Left renal cortex interstitium (tissue), 4 donors: ENCODE data around the gene SLC28A1. TPM values are rescaled to one million over a fixed set of nuclear protein-coding genes. Genes with fewer than 3 reads are reported as not detected.

ENCODE experiments used
- DNase-seq, 4 donors: peaks; one replicate each; pipeline ENCODE4 v3.0.0-alpha.2; 2013; ENCODE audit warnings: low read depth in 4 of 4, low spot score in 2 of 4, missing footprints in 1 of 4
- polyA plus RNA-seq, 4 donors: library from polyadenylated mRNA; unstranded; fragments of 120-200 nt; gene quantifications; one replicate each; pipeline ENCODE4 v1.2.1, GENCODE V29; 2013; ENCODE audit not compliant: insufficient read length in 4 of 4

Gene SLC28A1
- polyA plus RNA-seq, 4 donors = 5.5 to 9.4 (median 6.1) TPM

DNA sequence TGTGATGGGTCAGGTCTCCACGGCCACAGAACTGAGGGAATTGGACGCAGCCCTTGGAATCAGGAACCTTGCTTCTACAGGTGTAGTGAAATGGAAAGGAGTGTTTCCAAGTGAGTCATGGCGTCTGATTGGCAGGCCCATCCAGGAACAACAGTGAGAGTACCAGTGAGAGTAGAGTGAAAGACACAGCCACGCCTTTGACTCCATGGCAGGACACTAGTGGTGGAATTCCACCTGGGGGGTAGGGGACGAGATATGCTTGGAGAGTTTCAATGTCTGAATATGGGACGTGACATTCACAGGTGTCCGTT, 3.0 kb upstream of the SLC28A1 start:
- no peak for DNase-seq

DNA sequence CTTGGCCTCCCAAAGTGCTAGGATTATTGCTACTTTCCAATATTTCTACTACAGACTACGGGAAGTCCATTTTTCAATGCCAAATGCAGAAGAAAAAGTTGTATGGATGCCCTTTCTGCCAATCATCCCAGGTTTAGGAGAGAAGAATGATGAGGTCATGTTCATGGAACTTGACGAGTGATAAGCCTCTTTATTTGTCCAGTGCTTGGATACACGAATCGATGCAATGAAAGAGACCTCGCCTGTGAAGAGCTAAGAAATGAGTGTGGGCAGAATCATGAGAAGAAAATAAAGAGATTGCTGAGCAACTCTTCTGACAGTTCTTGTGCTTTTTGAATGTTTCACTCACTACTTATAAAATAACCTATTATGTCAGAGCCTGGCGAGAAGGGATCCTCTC, 996 bp upstream of the SLC28A1 start:
- no peak for DNase-seq

DNA sequence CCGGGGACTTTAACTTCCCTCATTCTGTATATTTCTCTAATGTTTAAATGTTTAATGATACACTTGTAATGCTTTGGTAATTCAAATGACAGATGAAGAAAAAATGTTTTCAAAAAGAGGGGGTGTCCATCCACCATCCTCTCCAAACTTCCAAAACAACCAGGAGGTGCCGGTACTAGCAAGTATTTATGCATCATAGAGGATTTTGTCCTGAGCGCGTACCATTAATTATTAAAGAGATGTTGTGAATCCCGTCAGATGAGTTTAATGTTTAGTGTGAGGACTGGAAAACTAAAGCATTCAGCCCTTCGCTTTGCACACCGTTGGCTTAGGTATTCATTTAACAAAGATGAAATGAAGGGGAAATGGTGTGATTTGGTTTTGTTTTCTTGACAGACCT, 1.3 kb downstream of the SLC28A1 start:
- no peak for DNase-seq

DNA sequence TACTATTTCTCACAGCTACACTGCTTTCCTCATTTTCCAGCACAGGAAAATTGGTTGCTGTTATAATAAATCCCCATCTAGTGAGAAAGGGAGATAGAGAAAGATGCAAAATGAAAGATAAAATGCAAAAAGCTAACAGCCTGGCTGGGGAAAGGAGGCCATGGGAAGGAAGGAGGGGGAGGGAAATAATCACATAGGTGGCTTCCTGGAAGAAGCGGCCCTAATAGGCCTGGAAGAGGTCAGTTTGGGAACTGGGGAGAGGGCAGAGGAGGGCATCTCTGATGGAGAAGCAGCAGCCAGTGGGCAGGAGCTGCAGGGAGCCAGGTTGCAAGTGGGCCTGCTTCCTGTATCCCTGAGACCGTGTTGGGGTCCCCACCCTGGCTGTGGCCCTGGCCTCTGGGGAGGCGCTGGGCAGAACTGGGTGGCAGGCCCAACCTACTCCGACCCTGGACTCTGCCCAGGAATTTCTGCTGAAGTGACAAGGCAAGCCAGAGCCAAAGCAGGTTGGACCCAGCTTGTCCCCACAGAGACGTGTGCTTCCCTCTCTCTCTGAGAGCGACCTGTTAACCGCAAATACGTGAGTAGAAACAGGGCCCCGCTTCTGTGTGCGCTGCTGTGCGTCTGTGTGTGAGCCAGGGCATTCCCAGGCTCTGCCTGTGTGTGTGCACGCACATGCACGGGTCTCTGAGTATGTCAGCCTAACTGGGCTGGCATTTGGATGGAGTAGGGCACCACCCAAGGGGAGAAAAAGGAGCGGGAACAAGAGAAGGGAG, 1.9 kb downstream of the SLC28A1 start:
- no peak for DNase-seq

DNA sequence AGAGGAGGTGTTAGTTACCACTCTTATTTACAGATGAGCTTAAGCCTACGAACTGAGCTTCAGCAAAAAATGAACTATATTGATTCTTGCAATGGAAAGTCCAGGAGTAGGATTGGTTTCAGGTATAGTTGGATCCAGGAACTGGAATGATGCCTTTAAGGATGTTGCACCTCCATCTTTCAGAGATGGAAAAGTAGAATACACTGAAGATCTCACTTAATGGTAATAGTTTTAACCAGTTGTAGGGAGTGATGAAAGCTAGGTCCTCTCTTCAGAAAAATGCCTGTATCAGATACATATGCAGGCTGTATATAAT, 2.5 kb downstream of the SLC28A1 start:
- DNase-seq = no peak

DNA sequence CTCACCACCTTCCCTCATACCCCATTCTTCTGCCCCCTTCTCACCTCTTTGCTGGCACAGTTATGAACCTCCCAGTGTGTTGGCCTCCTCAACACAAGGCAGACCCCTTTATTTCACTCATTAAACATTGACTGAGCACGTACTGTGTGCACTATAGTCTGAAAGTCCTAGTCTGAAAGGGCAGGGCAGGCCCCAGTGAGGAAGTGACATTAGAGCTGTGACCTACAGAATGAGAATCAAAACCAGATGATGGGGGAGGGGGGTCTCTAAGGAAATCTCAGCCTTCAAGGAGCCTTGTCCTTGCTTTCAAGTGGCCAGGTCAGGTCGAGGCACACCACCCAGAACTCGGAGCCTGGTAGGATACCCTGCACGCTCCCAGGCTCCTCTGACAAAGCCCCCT, 3.5 kb downstream of the SLC28A1 start:
- no peak for DNase-seq

DNA sequence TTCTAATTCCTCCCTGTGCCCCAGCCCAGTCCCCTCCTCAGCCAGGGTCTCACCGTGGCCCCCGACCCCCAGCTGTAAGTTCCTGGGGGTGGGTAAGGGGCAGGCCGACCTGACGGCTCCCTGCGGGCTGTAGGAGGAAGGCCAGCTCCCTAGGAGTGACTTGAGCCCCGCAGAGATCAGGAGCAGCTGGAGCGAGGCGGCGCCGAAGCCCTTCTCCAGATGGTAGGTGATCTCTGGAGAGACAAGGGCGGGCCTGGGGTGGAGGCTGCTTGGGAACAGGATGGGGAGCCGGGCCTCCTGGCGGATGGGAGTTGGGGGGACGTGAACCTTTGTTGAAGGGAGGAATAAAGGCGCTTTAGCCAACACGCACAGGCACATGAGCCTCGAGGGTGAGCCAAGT, 4.2 kb downstream of the SLC28A1 start:
- no peak for DNase-seq

DNA sequence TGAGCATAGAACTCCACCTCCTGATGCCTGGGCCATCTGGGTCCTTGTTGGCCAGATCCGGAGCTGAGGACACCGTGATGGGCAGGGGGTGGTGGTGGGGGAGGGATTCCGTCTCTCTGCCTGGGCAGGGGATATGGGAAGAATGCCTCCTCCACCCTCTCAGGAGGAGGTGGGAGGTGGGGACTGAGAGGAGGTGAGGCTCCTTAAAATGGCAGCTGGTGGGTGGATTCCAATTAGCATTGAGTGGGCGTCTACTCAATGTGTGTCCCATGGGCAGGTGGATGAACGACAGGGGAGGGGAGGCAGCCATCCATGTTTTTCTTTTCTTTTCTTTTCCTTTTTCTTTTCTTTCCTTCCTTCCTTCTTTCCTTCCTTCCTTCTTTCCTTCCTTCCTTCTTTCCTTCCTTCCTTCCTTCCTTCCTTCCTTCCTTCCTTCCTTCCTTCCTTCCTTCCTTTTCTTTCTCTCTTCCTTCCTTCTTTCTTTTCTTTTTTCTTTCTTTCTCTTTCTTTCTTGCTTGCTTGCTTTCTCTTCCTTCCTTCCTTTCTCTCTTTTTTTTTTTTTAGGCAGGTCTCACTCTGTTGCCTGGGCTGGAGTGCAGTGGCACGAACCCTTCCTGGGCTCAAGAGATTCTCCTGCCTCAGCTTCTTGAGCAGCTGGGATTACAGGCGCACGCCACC, 5.0 kb downstream of the SLC28A1 start:
- DNase-seq = no peak

DNA sequence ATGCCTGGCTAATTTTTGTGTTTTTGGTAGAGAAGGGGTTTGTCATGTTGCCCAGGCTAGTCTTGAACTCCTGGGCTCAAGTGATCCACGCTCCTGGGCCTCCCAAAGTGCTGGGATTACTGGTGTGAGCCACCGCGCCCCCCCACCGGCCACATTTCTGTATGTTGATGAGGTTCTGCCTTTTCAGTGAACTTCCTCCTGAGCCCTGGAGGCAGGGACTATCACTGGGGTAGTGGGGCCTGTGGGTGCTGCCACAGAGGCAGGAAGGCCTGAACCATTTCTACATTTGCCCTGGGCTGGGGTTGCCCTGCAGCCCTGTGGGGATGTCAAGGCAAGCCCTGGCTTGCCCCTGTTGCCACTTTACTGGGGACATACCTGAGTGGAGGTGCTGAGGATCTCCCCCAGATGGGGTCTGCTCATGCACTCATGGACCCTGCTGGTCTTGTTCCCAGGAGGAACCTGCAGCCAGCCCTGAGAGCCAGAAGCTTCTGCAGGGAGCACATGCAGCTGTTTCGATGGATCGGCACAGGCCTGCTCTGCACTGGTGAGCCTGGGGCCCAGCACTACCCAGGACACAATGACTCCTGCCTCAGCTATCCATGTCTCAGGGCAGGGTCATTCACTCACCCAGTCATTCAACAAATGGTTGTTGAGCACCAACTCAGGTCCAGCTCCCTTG, 5.7 kb downstream of the SLC28A1 start:
- DNase-seq = no peak

DNA sequence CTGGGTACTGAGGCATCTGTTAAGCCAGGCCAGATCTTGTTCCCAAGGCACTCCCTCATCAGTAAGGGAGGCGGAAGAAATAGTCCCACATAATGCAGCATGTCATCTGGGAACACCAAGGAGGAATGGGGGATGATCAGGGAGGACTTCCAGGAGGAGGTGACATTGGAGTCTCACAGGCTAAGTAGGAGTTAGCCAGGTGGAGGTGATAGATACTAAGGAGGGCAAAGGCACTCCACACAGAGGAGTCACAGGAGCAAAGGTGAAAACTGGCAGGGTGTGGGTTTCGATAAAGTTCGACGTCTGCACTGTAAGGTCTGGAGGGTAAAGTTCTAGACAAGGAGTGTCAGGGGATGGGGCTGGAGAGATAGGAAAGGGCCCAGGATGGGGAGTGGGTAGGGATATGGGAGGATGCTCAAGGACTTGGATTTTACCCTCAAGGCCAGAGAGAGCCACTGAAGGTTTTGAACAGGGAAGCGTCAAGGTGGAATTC, 6.3 kb downstream of the SLC28A1 start:
- no peak for DNase-seq

DNA sequence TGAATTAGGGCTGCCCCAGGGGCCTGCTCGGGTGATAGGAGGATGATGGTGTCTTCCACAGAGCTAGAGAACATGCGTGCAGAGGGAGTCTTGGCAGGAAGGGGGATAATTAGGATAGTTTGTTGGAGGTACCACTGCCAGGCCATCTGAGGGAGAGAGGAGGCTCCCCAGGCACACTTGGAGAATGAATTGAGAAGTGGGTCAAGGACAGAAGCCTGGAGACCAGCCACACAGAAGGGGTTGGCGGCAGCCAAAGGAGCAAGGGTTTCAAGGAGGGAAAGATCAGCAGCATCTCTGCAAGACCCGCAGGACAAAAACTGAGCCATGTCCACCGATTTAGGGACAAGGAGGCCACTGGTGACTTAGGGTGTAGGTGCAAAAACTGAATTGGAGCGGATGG, 6.9 kb downstream of the SLC28A1 start:
- DNase-seq = no peak

DNA sequence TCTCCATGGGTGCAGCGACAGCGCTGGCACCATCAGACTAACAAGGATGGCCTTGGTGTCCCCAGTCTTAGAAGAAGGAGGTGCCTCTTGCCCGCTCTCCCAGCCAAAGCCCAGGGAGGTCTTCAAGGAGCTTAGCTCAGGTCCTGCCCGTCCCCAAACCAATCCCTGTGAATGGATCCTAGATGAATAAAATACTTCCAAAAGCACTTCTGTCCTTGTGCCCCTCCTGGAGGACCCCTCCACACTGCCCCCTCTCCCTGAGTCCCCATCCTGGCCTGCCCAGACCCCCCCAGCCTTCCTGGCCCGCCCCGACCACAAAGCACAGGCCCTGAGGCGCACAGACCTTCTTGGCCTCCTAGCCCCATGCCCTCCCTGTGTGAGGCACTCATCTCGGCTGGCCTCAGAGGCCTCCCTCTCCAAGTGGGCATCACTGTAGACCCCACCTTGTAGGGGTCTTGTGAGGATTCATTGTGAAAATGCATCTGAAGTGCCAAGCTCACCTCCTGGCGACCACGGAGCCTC, 8.4 kb downstream of the SLC28A1 start:
- no peak for DNase-seq

DNA sequence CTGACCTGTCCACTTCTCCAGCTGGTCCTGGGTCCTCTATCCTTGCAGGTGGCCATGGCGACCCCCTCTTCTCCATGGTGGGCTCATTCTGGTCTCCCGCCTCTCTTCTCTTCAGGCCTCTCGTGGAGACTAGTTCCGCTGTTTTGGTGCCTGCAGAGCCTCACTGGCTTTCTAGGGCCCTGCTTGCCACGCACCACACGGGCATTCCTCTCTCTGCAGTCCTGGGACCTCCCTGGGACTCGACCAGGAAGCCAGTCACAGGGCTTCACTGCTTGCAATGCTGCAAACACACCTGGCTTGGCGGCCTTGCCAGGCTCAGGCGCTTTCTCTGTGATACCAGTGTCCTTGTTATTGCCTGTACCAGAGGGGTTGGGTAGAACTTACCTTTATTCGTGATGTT, 9.1 kb downstream of the SLC28A1 start:
- no peak for DNase-seq

DNA sequence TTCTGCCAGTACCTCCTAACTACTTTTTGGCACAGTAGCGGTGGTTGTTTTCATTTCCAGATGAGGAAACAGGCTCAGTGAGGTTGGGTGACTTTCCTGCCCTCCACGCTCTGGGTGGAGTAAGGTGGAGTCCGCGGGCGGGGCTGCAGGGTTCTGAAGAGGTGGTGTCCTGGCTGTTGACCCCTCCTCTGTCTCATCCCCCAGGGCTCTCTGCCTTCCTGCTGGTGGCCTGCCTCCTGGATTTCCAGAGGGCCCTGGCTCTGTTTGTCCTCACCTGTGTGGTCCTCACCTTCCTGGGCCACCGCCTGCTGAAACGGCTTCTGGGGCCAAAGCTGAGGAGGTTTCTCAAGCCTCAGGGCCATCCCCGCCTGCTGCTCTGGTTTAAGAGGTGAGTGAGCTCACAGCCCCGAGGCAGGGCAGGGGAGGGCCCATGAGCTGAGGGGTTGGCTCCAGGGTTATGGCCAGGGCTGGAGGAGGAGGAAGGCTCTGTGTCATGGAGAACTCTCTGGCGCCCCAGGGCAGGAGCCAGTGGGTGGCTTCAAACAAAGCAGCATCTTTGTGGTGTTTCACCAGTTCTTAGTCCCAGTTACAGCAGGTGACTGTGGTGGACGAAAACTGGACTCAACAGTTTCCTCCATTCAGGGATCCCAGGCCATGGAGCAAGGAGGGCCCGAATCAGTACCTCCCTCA, 10.4 kb downstream of the SLC28A1 start:
- DNase-seq = no peak

DNA sequence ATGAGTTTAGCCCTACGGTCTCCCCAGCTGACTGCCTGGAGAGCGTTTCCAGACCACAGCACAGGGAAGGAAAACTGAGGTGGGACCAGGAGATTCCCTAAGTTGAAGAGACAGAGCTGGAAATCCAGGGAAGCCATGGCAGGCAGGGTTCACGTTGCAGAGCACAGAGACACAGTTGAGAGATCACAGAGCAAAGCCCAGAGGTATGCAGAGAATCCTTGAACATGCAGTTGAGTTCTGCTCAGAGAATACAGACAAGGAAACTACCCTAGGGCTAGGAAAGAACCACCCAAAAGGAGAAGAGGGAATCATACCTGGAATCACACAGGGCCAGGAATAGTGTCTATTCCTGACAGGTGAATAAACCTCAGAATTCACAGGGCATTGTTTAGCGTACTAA, 14.3 kb downstream of the SLC28A1 start:
- DNase-seq = no peak

DNA sequence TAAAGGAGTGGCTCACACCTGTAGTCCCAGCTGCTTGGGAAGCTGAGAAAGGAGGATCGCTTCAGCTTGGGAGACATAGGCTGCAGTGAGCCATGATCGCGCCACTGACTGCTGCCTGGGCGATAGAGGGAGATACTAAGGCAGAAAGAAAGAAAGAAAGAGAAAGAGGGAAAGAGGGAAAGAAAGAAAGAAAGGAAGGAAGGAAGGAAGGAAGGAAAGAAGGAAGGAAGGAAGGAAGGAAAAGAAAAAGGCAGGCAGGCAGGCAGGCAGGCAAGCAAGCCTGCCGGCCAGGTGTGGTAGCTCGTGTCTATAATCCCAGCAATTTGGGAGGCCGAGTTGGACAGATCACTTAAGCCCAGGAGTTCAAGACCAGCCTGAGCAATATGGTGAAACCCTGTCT, 15.3 kb downstream of the SLC28A1 start:
- no peak for DNase-seq

DNA sequence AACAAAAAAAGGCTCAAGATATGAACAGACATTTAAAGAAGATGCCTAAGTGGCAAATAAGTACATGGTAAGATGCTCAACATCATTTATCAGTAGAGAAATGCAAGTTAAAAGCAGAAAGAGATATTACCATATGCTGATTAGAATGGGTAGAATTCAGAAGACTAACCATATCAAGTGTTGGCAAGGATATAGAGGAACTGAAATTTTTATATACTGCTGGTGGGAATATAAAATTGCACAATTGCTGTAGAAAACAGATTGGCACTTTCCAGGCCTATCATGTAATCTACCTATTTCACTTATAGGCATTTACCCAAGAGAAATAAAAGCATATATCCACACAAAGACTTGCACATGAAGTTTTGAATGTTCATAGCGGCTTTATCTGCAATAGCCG, 17.1 kb downstream of the SLC28A1 start:
- no peak for DNase-seq

DNA sequence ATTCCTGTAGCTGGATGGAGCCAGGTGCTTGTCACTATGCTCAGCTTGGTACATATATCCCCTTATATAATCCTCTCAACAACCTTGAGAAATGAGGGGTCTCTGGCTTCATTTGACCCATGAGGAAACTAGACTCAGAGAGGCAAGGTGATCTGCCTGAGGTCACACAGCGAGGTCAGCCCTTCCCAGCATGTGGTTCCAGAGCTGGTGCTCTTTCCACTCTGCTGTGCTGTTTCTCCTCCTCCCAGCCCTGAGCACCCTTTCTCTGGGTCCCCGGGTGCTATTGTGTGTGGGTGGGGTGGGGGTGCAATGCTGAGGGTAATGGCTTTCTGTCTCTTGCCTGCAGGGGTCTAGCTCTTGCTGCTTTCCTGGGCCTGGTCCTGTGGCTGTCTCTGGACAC, 19.3 kb downstream of the SLC28A1 start:
- DNase-seq = no peak

DNA sequence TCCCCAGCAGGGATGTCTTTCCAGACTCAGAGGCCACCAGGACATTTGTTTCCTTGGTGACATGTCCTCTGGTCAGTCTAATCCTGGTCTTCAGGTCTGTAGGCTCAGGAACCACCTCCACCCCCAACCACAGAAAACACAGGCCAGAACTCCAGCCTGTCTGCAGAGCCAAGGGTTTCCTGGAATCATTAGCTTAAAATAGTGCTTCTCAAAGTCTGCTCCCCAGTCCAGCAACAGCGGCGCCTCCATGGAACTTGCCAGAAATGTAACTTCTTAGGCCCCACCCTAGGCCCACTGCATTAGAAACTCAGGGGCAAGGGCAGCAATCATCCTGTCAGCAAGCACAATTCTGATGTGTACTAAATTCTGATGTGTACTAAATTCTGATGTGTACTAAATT, 20.0 kb downstream of the SLC28A1 start:
- DNase-seq = no peak

DNA sequence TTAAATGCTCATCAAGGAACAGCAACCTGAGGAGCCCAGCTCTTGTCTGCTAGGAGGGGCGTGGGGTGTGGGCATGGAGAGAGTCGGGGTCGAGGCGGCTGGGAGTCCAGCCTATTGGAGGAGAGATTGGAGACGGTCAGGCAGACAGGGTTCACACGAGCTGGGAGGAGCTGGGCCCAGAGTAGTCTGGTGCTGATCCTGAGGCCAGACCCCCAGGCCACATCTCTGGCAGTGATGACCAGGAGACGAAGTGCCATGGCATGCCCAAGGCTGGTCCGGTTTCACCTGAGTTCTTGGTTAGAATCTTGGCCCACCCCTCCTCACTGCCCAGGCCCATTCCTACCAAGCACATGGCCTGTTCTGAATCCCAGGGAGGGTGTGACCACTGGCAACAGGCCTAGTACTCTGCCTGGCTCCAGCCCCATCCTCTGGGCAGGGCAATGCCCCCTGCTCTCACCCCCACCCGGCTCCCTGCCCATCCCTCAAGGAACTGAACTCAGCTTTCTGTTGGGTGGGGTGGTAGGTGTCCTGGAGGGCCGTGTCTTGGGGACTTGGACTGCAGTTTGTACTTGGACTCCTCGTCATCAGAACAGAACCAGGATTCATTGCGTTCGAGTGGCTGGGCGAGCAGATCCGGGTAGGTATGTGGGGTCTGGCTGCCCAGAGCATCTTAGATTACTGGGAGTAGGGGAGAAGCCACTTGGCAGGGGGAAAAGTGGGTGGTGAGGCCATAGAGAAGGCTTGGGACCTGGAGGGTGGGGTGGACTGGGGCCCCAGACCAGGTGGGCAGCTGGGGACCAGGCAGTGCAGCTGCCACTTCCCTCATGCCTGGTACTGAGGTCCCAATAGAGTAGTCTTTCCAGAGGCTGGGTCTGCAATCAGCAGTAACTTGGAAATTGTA, 20.8 kb downstream of the SLC28A1 start:
- no peak for DNase-seq
